Loucy (cell line): ENCODE data around the gene RABIF.

Experiments used
- CTCF ChIP-seq: fragments of 200-600 bp; sonication (generic); conservative IDR thresholded peaks from 2 replicates; pipeline ENCODE4 v1.5.1; 2014; ENCODE audit warnings: mild to moderate bottlenecking, antibody characterized with exemption, low read length
- EZH2phosphoT487 ChIP-seq: fragments of 200-600 bp; IDR thresholded peaks from 2 replicates; pipeline ENCODE4 v1.6.1; 2018; ENCODE audit warnings: antibody characterized with exemption, mild to moderate bottlenecking, moderate library complexity, borderline replicate concordance

GRCh38 chr1:202879128-202879527, 9.8 kb downstream of the RABIF start:
- TF ChIP-seq CTCF (no peak), EZH2phosphoT487 (no peak)
